D721Med (cell line): Measurements from ENCODE around the gene NCKAP5.

ENCODE experiments used
- DNase-seq: peaks from one replicate; pipeline ENCODE4 v3.0.0; 2011; ENCODE audit warnings: low spot score; ENCODE audit not compliant: insufficient read length
- FAIRE-seq: peaks from 2 replicates; lab custom pipeline; 2011; peaks lifted over from hg19 to GRCh38; lab: Jason Lieb, UNC
- CTCF ChIP-seq: IDR thresholded peaks from 2 replicates; pipeline ENCODE4 v1.5.1; 2012; ENCODE audit warnings: mild to moderate bottlenecking, control low read depth; ENCODE audit not compliant: insufficient read depth; ENCODE audit errors: missing control alignments

The NCKAP5 gene

GRCh38 chr2:133304344-133304743 is 263.9 kb downstream of the NCKAP5 start:
- no peak for TF ChIP-seq CTCF
- no peak for FAIRE-seq

GRCh38 chr2:133303150-133303549 is 265.1 kb downstream of the NCKAP5 start:
- FAIRE-seq (no peak), DNase-seq (no peak)
- no peak for TF ChIP-seq CTCF

More at GRCh38 chr2:133304344-133304743, 263.9 kb downstream of the NCKAP5 start:
- DNase-seq: no peak

- FAIRE-seq: no peak
These were observed 271.9 kb downstream of the NCKAP5 start for GRCh38 chr2:133296401-133296800.

GRCh38 chr2:133293544-133294353 is 274.5 kb downstream of the NCKAP5 start:
- TF ChIP-seq CTCF: no peak
- no peak for FAIRE-seq
- no peak for DNase-seq

More at GRCh38 chr2:133296401-133296800, 271.9 kb downstream of the NCKAP5 start:
- TF ChIP-seq CTCF: no peak
- DNase-seq: no peak

- FAIRE-seq (no peak), DNase-seq (no peak)
- TF ChIP-seq CTCF: no peak
These were observed 276.0 kb downstream of the NCKAP5 start for GRCh38 chr2:133292259-133292658.

GRCh38 chr2:133287709-133288108 is 280.6 kb downstream of the NCKAP5 start:
- no peak for FAIRE-seq

More at GRCh38 chr2:133287709-133288108, 280.6 kb downstream of the NCKAP5 start:
- no peak for TF ChIP-seq CTCF
- no peak for DNase-seq
